Measurements from ENCODE around the gene APOBEC2.

Gene APOBEC2

GRCh38 chr6:41023114-41023513 is 29.9 kb upstream of the APOBEC2 start:
- Histone ChIP-seq H3K27me3 (replicated peaks; ENCODE audit: control insufficient read depth, insufficient read depth, low read length) (no peaks in the 10 kb centered on the region; the same call in 1 of the 2 replicates), H3K4me3 (replicated peaks; ENCODE audit: low read depth, low read length) (no peak overlapping the region), H3K36me3 (ENCODE audit: control insufficient read depth, insufficient read depth, low read length) (no peaks in the 10 kb centered on the region)
- DNase-seq (ENCODE audit: extremely low read depth, insufficient read length): no peak
- no peak for TF ChIP-seq CTCF (IDR thresholded peaks at IDR 0.05; ENCODE audit: insufficient read depth, low read length, poor library complexity, severe bottlenecking)

- no peak overlapping the region for H3K4me3 ChIP-seq (replicated peaks; ENCODE audit: low read depth, low read length)
- DNase-seq (ENCODE audit: extremely low read depth, insufficient read length): no peak
- no peak for TF ChIP-seq CTCF (IDR thresholded peaks at IDR 0.05; ENCODE audit: insufficient read depth, low read length, poor library complexity, severe bottlenecking)
- no peaks in the 10 kb centered on the region; the same call in 1 of the 2 replicates for H3K27me3 ChIP-seq (replicated peaks; ENCODE audit: control insufficient read depth, insufficient read depth, low read length)
- no peaks in the 10 kb centered on the region for H3K36me3 ChIP-seq (ENCODE audit: control insufficient read depth, insufficient read depth, low read length)
Measured at GRCh38 chr6:41025966-41026530, 27.0 kb upstream of the APOBEC2 start.

GRCh38 chr6:41027241-41027640 is 25.8 kb upstream of the APOBEC2 start:
- no peaks in the 10 kb centered on the region for H3K27me3 ChIP-seq (replicated peaks; ENCODE audit: control insufficient read depth, insufficient read depth, low read length)
- TF ChIP-seq CTCF (IDR thresholded peaks at IDR 0.05; ENCODE audit: insufficient read depth, low read length, poor library complexity, severe bottlenecking): no peak
- no peak for DNase-seq (ENCODE audit: extremely low read depth, insufficient read length)
- no peaks in the 10 kb centered on the region for H3K36me3 ChIP-seq (ENCODE audit: control insufficient read depth, insufficient read depth, low read length)
- H3K4me3 ChIP-seq (replicated peaks; ENCODE audit: low read depth, low read length): peak overlapping the region; percentile 60; the same call in 1 of the 2 replicates

- Histone ChIP-seq H3K4me3 (replicated peaks; ENCODE audit: low read depth, low read length) (peak overlapping the region; percentile 60), H3K27me3 (replicated peaks; ENCODE audit: control insufficient read depth, insufficient read depth, low read length) (no peaks in the 10 kb centered on the region), H3K36me3 (ENCODE audit: control insufficient read depth, insufficient read depth, low read length) (no peaks in the 10 kb centered on the region)
- peak; percentile 86 for TF ChIP-seq CTCF (IDR thresholded peaks at IDR 0.05; ENCODE audit: insufficient read depth, low read length, poor library complexity, severe bottlenecking)
- peak; percentile 83 for DNase-seq (ENCODE audit: extremely low read depth, insufficient read length)
Measured at GRCh38 chr6:41027799-41028560, 25.0 kb upstream of the APOBEC2 start.

- Histone ChIP-seq H3K4me3 (replicated peaks; ENCODE audit: low read depth, low read length) (peak overlapping the region; percentile 60), H3K36me3 (ENCODE audit: control insufficient read depth, insufficient read depth, low read length) (no peaks in the 10 kb centered on the region), H3K27me3 (replicated peaks; ENCODE audit: control insufficient read depth, insufficient read depth, low read length) (no peaks in the 10 kb centered on the region)
- no peak for DNase-seq (ENCODE audit: extremely low read depth, insufficient read length)
- TF ChIP-seq CTCF (IDR thresholded peaks at IDR 0.05; ENCODE audit: insufficient read depth, low read length, poor library complexity, severe bottlenecking): no peak
Measured at GRCh38 chr6:41028561-41029412, 24.2 kb upstream of the APOBEC2 start.

Data from GM06990 (cell line).